Erythroblast (primary cell): ENCODE measurements around the gene SYT13.

Experiments
- GATA1 ChIP-seq: IDR thresholded peaks from 2 replicates; pipeline ENCODE4 v1.6.1; 2011; ENCODE audit warnings: low read depth, mild to moderate bottlenecking, control low read depth, low read length, moderate library complexity
- POLR2A ChIP-seq: IDR thresholded peaks from 2 replicates; pipeline ENCODE4 v1.6.1; 2011; ENCODE audit warnings: mild to moderate bottlenecking, low read length

DNA sequence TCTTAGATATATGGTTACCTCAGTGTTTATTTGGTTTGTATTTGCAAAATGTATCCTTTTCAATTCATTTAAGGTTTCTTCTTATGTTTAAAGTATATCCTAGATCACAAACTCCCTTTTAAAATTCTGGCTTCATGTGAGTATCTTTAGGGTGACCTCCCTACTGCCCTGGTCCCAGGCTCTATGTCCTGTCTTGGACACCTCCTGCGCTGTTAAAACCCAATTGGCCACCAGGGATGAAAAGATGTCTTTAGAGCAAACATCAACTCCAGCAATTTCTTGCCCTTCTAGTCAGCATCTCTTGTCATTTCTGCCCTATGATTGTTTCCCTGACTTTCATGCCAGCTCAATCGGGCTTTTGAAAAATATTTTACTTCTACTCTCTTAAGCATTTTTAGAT lies 28.8 kb upstream of the SYT13 start:
- no peak for TF ChIP-seq POLR2A
- TF ChIP-seq GATA1 = no peak
